Effector memory CD4-positive, alpha-beta T cell (primary cell): ENCODE data around the gene APC2.

ENCODE experiments used
- DNase-seq, 3 donors: peaks; one replicate each; pipeline ENCODE4 v3.0.0-alpha.2; 2020
- H3K27ac ChIP-seq: 2 replicates; pipeline ENCODE4 v1.7.0; 2013; ENCODE audit warnings: mild to moderate bottlenecking, low read length, moderate library complexity; ENCODE audit not compliant: insufficient read depth, poor library complexity, severe bottlenecking
- H3K27me3 ChIP-seq: replicated peaks from 2 replicates; pipeline ENCODE4 v1.7.0; 2013; ENCODE audit warnings: mild to moderate bottlenecking, low read length; ENCODE audit not compliant: insufficient read depth, control insufficient read depth, poor library complexity, severe bottlenecking
- H3K36me3 ChIP-seq: 2 replicates; pipeline ENCODE4 v1.7.0; 2013; ENCODE audit warnings: mild to moderate bottlenecking, low read length, moderate library complexity; ENCODE audit not compliant: control insufficient read depth, insufficient read depth
- H3K4me1 ChIP-seq: 2 replicates; pipeline ENCODE4 v1.7.0; 2013; ENCODE audit warnings: low read length, mild to moderate bottlenecking; ENCODE audit not compliant: control insufficient read depth, insufficient read depth, poor library complexity, severe bottlenecking
- H3K4me3 ChIP-seq: 2 replicates; pipeline ENCODE4 v1.7.0; 2013; ENCODE audit warnings: low read length, low read depth, mild to moderate bottlenecking; ENCODE audit not compliant: insufficient read depth, poor library complexity, severe bottlenecking
- H3K9me3 ChIP-seq: 2 replicates; pipeline ENCODE4 v1.7.0; 2013; ENCODE audit warnings: mild to moderate bottlenecking, low read length, moderate library complexity; ENCODE audit not compliant: control insufficient read depth

APC2 gene

DNA sequence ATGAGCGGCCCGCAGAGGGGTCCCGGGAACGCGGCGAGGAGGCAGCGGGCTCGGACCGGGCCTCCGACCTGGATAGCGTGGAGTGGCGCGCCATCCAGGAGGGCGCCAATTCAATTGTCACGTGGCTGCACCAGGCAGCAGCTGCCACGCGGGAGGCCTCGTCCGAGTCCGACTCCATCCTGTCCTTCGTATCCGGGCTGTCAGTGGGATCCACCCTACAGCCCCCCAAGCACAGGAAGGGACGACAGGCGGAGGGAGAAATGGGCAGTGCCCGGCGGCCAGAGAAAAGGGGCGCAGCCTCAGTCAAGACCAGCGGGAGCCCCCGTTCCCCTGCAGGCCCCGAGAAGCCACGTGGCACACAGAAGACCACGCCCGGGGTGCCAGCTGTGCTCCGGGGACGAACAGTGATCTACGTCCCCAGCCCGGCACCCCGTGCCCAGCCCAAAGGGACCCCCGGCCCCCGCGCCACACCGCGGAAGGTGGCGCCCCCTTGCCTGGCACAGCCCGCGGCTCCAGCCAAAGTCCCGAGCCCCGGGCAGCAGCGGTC is 18.4 kb downstream of the APC2 start:
- no peaks in the 10 kb centered on the region for H3K36me3 ChIP-seq
- H3K4me3 ChIP-seq: peak overlapping the region; percentile 37
- H3K9me3 ChIP-seq: no peaks in the 10 kb centered on the region
- peaks cover 35% of the 10 kb centered on the region for H3K27me3 ChIP-seq
- DNase-seq: no peak
- H3K27ac ChIP-seq: no peak overlapping the region
- H3K4me1 ChIP-seq: peaks cover 59% of the 10 kb centered on the region

DNA sequence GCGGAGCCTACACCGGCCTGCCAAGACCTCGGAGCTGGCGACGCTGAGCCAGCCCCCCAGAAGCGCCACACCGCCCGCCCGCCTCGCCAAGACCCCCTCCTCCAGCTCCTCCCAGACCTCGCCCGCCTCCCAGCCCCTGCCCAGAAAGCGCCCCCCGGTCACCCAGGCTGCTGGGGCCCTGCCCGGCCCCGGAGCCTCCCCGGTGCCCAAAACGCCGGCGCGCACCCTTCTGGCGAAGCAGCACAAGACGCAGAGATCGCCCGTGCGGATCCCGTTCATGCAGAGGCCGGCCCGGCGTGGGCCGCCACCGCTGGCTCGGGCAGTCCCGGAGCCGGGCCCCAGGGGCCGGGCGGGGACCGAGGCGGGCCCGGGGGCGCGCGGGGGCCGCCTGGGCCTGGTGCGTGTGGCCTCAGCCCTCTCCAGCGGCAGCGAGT is 18.9 kb downstream of the APC2 start:
- Histone ChIP-seq H3K27me3 (peaks cover 35% of the 10 kb centered on the region), H3K36me3 (no peaks in the 10 kb centered on the region), H3K9me3 (no peaks in the 10 kb centered on the region), H3K27ac (no peak overlapping the region), H3K4me1 (peaks cover 59% of the 10 kb centered on the region), H3K4me3 (peak overlapping the region; percentile 37)
- no peak for DNase-seq

DNA sequence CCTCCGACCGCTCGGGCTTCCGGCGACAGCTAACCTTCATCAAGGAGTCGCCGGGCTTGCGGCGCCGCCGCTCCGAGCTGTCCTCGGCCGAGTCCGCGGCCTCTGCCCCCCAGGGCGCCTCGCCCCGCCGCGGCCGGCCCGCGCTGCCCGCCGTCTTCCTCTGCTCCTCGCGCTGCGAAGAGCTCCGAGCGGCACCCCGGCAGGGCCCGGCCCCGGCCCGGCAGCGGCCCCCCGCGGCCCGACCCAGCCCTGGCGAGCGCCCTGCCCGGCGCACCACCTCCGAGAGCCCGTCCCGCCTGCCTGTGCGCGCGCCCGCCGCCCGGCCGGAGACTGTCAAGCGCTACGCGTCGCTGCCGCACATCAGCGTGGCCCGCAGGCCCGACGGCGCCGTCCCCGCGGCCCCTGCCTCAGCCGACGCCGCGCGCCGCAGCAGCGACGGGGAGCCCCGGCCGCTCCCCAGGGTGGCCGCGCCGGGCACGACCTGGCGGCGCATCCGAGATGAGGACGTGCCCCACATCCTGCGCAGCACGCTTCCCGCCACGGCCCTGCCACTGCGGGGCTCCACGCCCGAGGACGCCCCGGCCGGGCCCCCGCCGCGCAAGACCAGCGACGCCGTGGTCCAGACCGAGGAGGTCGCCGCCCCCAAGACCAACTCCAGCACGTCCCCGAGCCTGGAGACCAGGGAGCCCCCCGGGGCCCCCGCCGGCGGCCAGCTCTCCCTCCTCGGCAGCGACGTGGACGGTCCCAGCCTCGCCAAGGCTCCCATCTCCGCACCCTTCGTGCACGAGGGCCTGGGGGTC is 19.5 kb downstream of the APC2 start:
- Histone ChIP-seq H3K27me3 (peaks cover 35% of the 10 kb centered on the region), H3K9me3 (no peaks in the 10 kb centered on the region), H3K4me3 (peak overlapping the region; percentile 64), H3K4me1 (peaks cover 59% of the 10 kb centered on the region), H3K36me3 (no peaks in the 10 kb centered on the region), H3K27ac (no peak overlapping the region)
- DNase-seq: no peak

DNA sequence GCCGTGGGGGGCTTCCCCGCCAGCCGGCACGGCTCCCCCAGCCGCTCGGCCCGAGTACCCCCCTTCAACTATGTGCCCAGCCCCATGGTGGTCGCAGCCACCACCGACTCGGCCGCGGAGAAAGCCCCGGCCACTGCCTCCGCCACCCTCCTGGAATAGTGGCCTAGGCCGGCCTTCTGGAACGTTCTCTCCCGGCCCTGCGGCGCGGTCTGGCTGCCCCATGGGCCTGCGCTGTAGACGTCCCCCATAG is 20.1 kb downstream of the APC2 start:
- H3K4me3 ChIP-seq: peak overlapping the region; percentile 64
- H3K9me3 ChIP-seq: no peaks in the 10 kb centered on the region
- no peak overlapping the region for H3K27ac ChIP-seq
- peaks cover 59% of the 10 kb centered on the region for H3K4me1 ChIP-seq
- H3K27me3 ChIP-seq: peaks cover 35% of the 10 kb centered on the region
- no peak for DNase-seq
- peaks cover 3% of the 10 kb centered on the region for H3K36me3 ChIP-seq

DNA sequence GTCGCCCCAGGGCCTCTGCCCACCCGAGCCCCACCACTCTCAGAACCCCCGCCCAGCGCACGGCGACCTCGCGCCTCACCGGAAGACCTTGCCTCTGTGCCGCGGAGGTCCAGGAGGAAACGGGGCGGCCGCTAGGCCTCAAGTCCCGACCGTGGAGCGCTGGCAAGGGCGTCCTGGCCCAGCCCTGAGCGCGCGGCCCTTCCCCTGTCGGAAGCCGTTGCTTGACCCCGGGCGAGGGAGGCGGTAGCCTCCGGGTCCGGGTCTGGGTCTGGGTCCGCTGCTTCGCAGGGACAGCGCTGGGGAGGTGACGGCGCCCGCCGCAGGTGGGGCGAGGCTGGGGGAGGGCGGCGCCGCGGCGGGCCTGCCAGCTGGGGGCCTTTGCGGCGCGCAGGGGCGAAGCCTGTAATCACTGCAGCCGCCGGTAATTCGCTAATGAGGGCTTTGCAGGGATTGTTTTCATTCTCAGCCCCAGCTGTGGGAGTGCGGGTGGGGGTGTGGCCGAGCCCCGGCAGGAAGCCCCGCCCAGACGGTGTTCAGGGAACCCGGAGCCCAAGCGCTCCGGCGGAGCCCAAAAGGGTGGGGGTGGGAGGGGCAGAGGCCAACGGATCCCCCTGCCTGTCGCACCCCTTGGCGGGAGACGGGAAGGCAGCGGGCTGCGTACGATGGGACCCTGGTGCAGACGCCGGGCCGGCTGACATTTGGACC is 20.5 kb downstream of the APC2 start:
- H3K4me1 ChIP-seq: peaks cover 57% of the 10 kb centered on the region
- H3K4me3 ChIP-seq: peak overlapping the region; percentile 64
- peak; percentile 42 to 55 (median 45) for DNase-seq
- H3K36me3 ChIP-seq: peaks cover 5% of the 10 kb centered on the region
- H3K27ac ChIP-seq: no peak overlapping the region
- H3K9me3 ChIP-seq: no peaks in the 10 kb centered on the region
- H3K27me3 ChIP-seq: peaks cover 31% of the 10 kb centered on the region

DNA sequence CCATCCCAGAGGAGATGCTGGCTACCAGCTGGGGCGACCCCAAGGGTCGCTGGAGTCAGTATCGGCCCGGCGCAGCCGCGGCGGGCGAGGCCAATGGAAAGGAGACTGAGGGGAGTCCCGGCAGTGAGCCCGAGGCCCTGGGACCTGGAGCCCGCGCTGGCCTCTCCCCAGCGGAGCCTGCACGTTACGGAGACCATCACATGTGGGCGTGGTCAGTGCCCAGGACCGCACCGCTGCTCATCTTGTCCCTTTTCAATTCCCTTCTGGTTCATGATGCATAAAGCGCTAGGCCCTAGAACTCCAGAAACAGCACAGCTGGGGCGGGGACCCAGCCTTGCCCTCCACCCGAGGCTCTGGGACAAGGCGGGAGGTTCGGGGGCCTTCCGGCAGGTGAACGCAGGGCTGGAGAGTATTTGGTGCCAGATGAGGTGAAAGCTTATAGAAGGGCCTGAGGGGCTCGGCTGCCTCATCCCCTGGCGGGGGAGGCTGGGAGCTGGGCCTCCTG is 21.1 kb downstream of the APC2 start:
- Histone ChIP-seq H3K9me3 (no peaks in the 10 kb centered on the region), H3K27ac (no peak overlapping the region), H3K36me3 (peaks cover 5% of the 10 kb centered on the region), H3K4me1 (peaks cover 51% of the 10 kb centered on the region), H3K4me3 (peak overlapping the region; percentile 64), H3K27me3 (peaks cover 25% of the 10 kb centered on the region)
- DNase-seq: no peak

DNA sequence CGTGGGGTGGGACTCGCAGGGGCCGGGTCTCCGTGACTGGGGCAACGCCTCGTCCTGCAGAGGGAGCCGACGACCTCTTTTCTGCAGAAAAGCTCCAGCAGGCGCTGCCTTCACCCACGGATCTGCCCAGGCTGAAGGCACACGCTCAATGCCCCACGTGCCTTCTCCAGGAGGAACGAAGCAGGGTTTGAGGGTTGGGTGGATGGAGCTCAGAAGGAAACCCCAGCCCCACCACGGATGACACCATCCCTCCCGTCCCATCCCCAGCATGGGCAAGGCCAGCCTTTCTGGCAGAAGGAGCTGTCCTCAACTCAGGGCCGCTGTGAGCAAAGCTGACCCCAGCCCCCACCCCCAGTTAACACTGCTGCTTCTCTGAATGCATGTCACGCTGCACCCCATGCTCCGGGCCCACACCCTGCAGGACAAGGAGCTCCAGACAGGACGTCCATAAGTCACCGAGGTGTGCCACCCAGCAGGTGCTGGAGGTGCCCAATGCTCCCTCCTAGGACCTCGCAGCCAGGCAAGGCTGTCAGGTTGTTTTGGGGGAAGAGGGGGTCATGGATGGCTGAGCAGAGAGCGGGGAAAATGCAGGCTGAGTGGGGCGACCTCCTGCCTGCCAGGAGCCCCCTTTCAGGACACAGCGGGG is 21.7 kb downstream of the APC2 start:
- Histone ChIP-seq H3K36me3 (peaks cover 5% of the 10 kb centered on the region), H3K4me3 (peak overlapping the region; percentile 64), H3K27ac (no peak overlapping the region), H3K9me3 (no peaks in the 10 kb centered on the region), H3K27me3 (peaks cover 19% of the 10 kb centered on the region), H3K4me1 (peaks cover 46% of the 10 kb centered on the region)
- DNase-seq: no peak

DNA sequence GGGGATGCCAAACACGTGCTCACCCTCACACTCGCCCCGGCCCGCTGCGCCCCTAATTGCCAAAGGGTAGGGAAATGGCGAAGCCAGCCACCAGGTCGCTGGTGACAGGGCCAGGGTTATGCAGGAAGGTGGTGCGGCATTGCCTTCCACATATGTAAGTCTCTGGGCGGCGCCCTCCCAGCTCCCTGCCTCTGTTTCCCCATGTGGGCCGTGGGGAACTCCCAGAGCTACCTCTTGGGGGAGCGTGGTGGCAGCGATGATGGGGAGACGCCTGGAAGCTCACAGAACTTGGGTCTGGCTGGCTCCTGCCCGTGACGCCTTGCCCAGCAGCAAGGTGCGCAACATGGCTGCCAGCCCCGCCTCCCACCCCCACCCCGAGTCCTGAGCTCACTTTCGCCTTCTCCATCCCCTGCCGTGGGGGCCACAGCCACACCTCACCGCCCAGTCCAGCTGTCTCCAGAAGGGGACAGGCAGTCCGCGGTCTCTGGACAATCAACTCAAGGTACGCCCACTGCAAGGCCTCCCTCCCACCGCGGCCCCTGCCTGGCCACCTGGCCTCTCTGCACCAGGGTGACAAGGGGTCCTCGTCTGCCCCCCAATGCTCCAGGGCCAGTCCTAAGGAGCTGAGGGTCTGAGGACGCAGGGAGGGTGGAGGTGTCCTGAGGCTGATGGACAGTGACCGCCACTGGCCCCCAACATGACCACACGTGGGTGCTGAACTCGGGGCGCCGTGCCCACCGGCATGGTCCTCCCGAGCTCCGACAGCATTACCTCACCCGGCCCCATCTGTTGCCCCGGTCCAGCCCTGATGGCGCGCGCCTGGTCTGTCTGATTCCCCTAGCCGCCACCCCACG is 22.5 kb downstream of the APC2 start:
- Histone ChIP-seq H3K4me1 (peaks cover 41% of the 10 kb centered on the region), H3K9me3 (no peaks in the 10 kb centered on the region), H3K4me3 (no peak overlapping the region), H3K27ac (no peak overlapping the region), H3K36me3 (peaks cover 5% of the 10 kb centered on the region), H3K27me3 (peaks cover 12% of the 10 kb centered on the region)
- DNase-seq: no peak

DNA sequence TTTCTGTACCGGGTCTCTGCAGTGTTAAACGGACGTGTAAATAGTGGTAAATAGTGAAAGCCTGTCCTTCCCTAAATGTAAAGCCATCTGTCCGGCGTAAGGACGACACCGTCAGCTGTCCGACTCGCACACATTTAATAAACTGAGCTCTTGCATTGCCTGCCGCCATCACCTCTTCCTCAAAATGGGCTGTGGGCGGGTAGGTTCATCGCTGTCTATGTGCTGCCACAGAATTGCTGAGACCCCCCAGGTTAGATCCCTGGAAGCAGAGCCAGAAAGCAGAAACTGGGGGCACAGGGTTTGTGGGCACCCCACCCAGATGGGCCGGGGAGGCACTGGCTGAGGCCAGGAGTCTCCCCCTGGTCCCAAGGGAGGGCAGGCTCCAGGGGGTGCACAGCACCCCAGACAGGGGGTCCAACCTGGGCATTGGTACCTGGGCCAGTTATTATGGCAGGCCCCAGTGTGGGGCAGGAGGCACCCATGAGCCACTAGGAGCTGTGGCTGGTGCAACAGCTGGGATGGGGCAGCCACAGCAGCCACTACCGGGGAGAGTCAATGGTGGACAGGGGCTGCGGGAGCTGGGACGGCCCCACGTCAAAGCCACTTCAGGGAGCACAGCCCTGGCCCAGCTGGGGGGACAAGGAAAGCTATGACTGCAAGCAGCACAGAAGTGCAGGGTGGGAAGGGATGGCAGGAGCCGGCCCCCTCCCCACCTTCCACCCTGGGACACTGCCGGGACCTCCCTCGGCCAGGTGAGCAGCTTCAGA is 23.3 kb downstream of the APC2 start:
- H3K4me1 ChIP-seq: peaks cover 34% of the 10 kb centered on the region

More for the DNA sequence above, 23.3 kb downstream of the APC2 start:
- Histone ChIP-seq H3K4me3 (no peak overlapping the region), H3K36me3 (peaks cover 5% of the 10 kb centered on the region), H3K27me3 (peaks cover 3% of the 10 kb centered on the region), H3K9me3 (no peaks in the 10 kb centered on the region), H3K27ac (no peak overlapping the region)
- no peak for DNase-seq
